DMS53 treated with DMSO at 0.1 percent for 48 hours (cell line): ENCODE measurements around the gene USP37.

Experiments used
- DNase-seq: peaks from one replicate; lab custom pipeline; 2025; ENCODE audit not compliant: unreplicated experiment; lab: John Stamatoyannopoulos, UW

USP37 gene

GRCh38 chr2:218568190-218569037, at the start of gene USP37, which contains the start of gene CNOT9:
USP37 (minus strand) TSS chr2:218568351; CDS start chr2:218558653, 9,698 bp downstream.
CNOT9 (plus strand) TSS chr2:218568839; CDS start chr2:218568955, 116 bp downstream.
- peak; percentile 90 for DNase-seq

GRCh38 chr2:218615868-218616315, 47.7 kb upstream of the USP37 start:
- no peak for DNase-seq

GRCh38 chr2:218607436-218608115, 39.4 kb upstream of the USP37 start, which contains the start of gene PLCD4:
PLCD4 (plus strand) TSS chr2:218607899; CDS start chr2:218615740, 7,841 bp downstream.
- DNase-seq, result no peak

GRCh38 chr2:218605432-218605831, 37.3 kb upstream of the USP37 start:
- DNase-seq, result peak; percentile 2

- DNase-seq, result no peak
These were observed 17.4 kb upstream of the USP37 start for GRCh38 chr2:218585541-218585940.

GRCh38 chr2:218583983-218584850, 16.1 kb upstream of the USP37 start:
- no peak for DNase-seq

GRCh38 chr2:218582076-218582475, 13.9 kb upstream of the USP37 start:
- DNase-seq, result no peak

GRCh38 chr2:218578272-218578877, 10.2 kb upstream of the USP37 start:
- no peak for DNase-seq

- DNase-seq, result no peak
These were observed 9.5 kb upstream of the USP37 start for GRCh38 chr2:218577482-218578220.

- no peak for DNase-seq
These were observed 8.7 kb upstream of the USP37 start for GRCh38 chr2:218576854-218577253.

GRCh38 chr2:218570850-218571249, 2.7 kb upstream of the USP37 start:
- DNase-seq, result no peak

- no peak for DNase-seq
These were observed 1.7 kb upstream of the USP37 start for GRCh38 chr2:218569661-218570500.

- DNase-seq, result peak; percentile 15
These were observed 884 bp upstream of the USP37 start for GRCh38 chr2:218569038-218569431.

- DNase-seq, result no peak
These were observed 358 bp downstream of the USP37 start for GRCh38 chr2:218567797-218568189.

- no peak for DNase-seq
These were observed 1.9 kb downstream of the USP37 start for GRCh38 chr2:218566296-218566695.

- no peak for DNase-seq
These were observed 4.1 kb downstream of the USP37 start for GRCh38 chr2:218564056-218564455.

GRCh38 chr2:218558986-218559385, 9.2 kb downstream of the USP37 start:
- no peak for DNase-seq

- no peak for DNase-seq
These were observed 10.2 kb downstream of the USP37 start for GRCh38 chr2:218557941-218558340.

GRCh38 chr2:218555527-218555926, 12.6 kb downstream of the USP37 start:
- no peak for DNase-seq
